KOPT-K1 (cell line): ENCODE results near the gene ATP5F1D.
"Not testable (repeated sequence)": the region's sequence is repeated elsewhere in the genome, so short reads cannot be mapped to it uniquely, and the experiment has no call there.

ENCODE experiments used
- H3K27ac ChIP-seq: fragments of 200-600 bp; sonication (generic); 2 replicates; pipeline ENCODE4 v1.5.1; 2016; ENCODE audit warnings: antibody characterized with exemption, mild to moderate bottlenecking, low read depth, low read length; ENCODE audit not compliant: poor library complexity, severe bottlenecking
- H3K36me3 ChIP-seq: fragments of 200-600 bp; sonication (generic); 2 replicates; pipeline ENCODE4 v1.5.1; 2017; ENCODE audit warnings: antibody characterized with exemption, mild to moderate bottlenecking, low read length, moderate library complexity; ENCODE audit not compliant: insufficient read depth
- H3K9me3 ChIP-seq: fragments of 200-600 bp; sonication (generic); 2 replicates; pipeline ENCODE4 v1.5.1; 2017; ENCODE audit warnings: antibody characterized with exemption, low read length, mild to moderate bottlenecking; ENCODE audit not compliant: insufficient read depth, poor library complexity, severe bottlenecking

The ATP5F1D gene

GRCh38 chr19:1241417-1242095, at the start of gene ATP5F1D:
Gene ATP5F1D (plus strand): TSS chr19:1241751. CDS start chr19:1241851, 100 bp downstream.
- H3K27ac ChIP-seq: peak within 1 kb of the TSS; percentile 76

GRCh38 chr19:1199531-1199930, 42.0 kb upstream of the ATP5F1D start:
- Histone ChIP-seq H3K9me3 (no peaks in the 10 kb centered on the region), H3K27ac (no peak overlapping the region), H3K36me3 (no peaks in the 10 kb centered on the region)

More at GRCh38 chr19:1241417-1242095, at the start of gene ATP5F1D:
- no peaks in the 10 kb centered on the region for H3K9me3 ChIP-seq
- H3K36me3 ChIP-seq: 0 out of 2 replicates have a peak, but pooled peaks cover 10% of the 10 kb centered on the region

GRCh38 chr19:1200614-1201013, 40.9 kb upstream of the ATP5F1D start:
- not testable (repeated sequence) for H3K36me3 ChIP-seq, H3K9me3 ChIP-seq, H3K27ac ChIP-seq

GRCh38 chr19:1205114-1206099, 36.1 kb upstream of the ATP5F1D start, which contains the start of gene STK11:
Gene STK11 (plus strand): TSS chr19:1205778. CDS start chr19:1206914, 1,136 bp downstream.
- peak within 1 kb of the TSS; percentile 69 for H3K27ac ChIP-seq
- H3K36me3 ChIP-seq: peaks cover 28% of the 10 kb centered on the region
- H3K9me3 ChIP-seq: no peaks in the 10 kb centered on the region

GRCh38 chr19:1206150-1206863, 35.2 kb upstream of the ATP5F1D start:
- peaks cover 35% of the 10 kb centered on the region for H3K36me3 ChIP-seq
- no peaks in the 10 kb centered on the region for H3K9me3 ChIP-seq
- peak overlapping the region; percentile 69 for H3K27ac ChIP-seq

- H3K36me3 ChIP-seq: peaks cover 40% of the 10 kb centered on the region
- H3K27ac ChIP-seq: peak overlapping the region; percentile 69
- no peaks in the 10 kb centered on the region for H3K9me3 ChIP-seq
These were observed 34.6 kb upstream of the ATP5F1D start for GRCh38 chr19:1206864-1207450.

- H3K36me3 ChIP-seq: peaks cover 55% of the 10 kb centered on the region
- H3K27ac ChIP-seq: not testable (repeated sequence)
These were observed 32.7 kb upstream of the ATP5F1D start for GRCh38 chr19:1208830-1209229.

GRCh38 chr19:1210227-1210538, 31.4 kb upstream of the ATP5F1D start:
- H3K9me3 ChIP-seq: no peaks in the 10 kb centered on the region
- peaks cover 61% of the 10 kb centered on the region for H3K36me3 ChIP-seq
- no peak overlapping the region for H3K27ac ChIP-seq

More at GRCh38 chr19:1208830-1209229, 32.7 kb upstream of the ATP5F1D start:
- not testable (repeated sequence) for H3K9me3 ChIP-seq

- H3K36me3 ChIP-seq: peaks cover 68% of the 10 kb centered on the region
- no peaks in the 10 kb centered on the region for H3K9me3 ChIP-seq
- H3K27ac ChIP-seq: no peak overlapping the region
These were observed 29.9 kb upstream of the ATP5F1D start for GRCh38 chr19:1211494-1212234.

- Histone ChIP-seq H3K9me3 (no peaks in the 10 kb centered on the region), H3K36me3 (peaks cover 59% of the 10 kb centered on the region), H3K27ac (no peak overlapping the region)
These were observed 27.9 kb upstream of the ATP5F1D start for GRCh38 chr19:1213391-1214286.

- Histone ChIP-seq H3K27ac (no peak overlapping the region), H3K9me3 (no peaks in the 10 kb centered on the region), H3K36me3 (peaks cover 54% of the 10 kb centered on the region)
These were observed 27.2 kb upstream of the ATP5F1D start for GRCh38 chr19:1214299-1214861.

GRCh38 chr19:1214862-1215731, 26.5 kb upstream of the ATP5F1D start:
- Histone ChIP-seq H3K36me3 (peaks cover 52% of the 10 kb centered on the region), H3K9me3 (no peaks in the 10 kb centered on the region), H3K27ac (no peak overlapping the region)
